Pancreas (tissue), 10 donors: ENCODE data around the gene A1CF. TPM values are rescaled to one million over a fixed set of nuclear protein-coding genes. Genes with fewer than 3 reads are reported as not detected.
"Not testable (repeated sequence)": the region's sequence is repeated elsewhere in the genome, so short reads cannot be mapped to it uniquely, and the experiment has no call there.

Source experiments
- ATAC-seq, 4 donors: fragments of 200-7000 bp; cut with Tn5 transposase; one replicate each; pipeline versions ENCODE4 v1.8.0 to v1.9.1; 2020; ENCODE audit warnings: mild to moderate bottlenecking in 4 of 4, moderate library complexity in 4 of 4
- DNase-seq, 6 donors: peaks; one replicate each; pipeline ENCODE4 v3.0.0-alpha.2; 2020
- FAIRE-seq: peaks from 2 replicates; lab custom pipeline; 2012; peaks lifted over from hg19 to GRCh38; lab: Jason Lieb, UNC
- H3K27ac ChIP-seq, 4 donors: fragments of 200-600 bp; sonication (generic); 1 replicate in 3 of 4; 2 replicates in 1 of 4; pipeline versions ENCODE4 v1.5.0 to v1.8.0; 2020
- H3K27me3 ChIP-seq, 4 donors: fragments of 200-600 bp; one replicate each; pipeline ENCODE4 v1.8.0; 2021
- H3K36me3 ChIP-seq, 3 donors: fragments of 200-600 bp; sonication (generic) in 1 of 3; one replicate each; pipeline versions ENCODE4 v1.5.0 to v1.8.0; 2020 to 2021
- H3K4me1 ChIP-seq, 3 donors: fragments of 200-600 bp; one replicate each; pipeline ENCODE4 v1.8.0; 2021
- H3K4me3 ChIP-seq, 4 donors: fragments of 200-600 bp; sonication (generic) in 2 of 4; one replicate each; pipeline versions ENCODE4 v1.5.0 to v1.8.0; 2020 to 2021
- H3K9me3 ChIP-seq, 4 donors: fragments of 200-600 bp; one replicate each; pipeline ENCODE4 v1.8.0; 2021
- CTCF ChIP-seq, 4 donors: fragments of 200-600 bp; sonication (generic) in 3 of 4; IDR thresholded peaks; one replicate each; pipeline versions ENCODE4 v1.5.0 to v1.8.0; 2021; ENCODE audit warnings: antibody characterized with exemption in 4 of 4
- WGBS, 2 donors: extraction: QIAGEN DNeasy Blood & Tissue Kit; methylation state at CpG; one replicate each; pipeline ENCODE4 v1.1.7; 2013; 5-methylcytosine and 5-hydroxymethylcytosine counted together
- intact Hi-C, 3 donors: fragments of 100-400 bp; cut with DNase I; formaldehyde crosslinking; loops; one replicate each; pipeline versions ENCODE4 v1.11.1 to v1.14.2; 2022
- polyA plus RNA-seq, 2 donors: library from polyadenylated mRNA; stranded (reverse); fragments of 200-250 nt; gene quantifications; one replicate each; pipeline ENCODE4 v1.2.3, GENCODE V29; 2013
- total RNA-seq, 6 donors: library from RNA; stranded (reverse); fragmentation: NEBNext Ultra II Directional in 4 of 6; extraction: Animal tissue kit (Norgen Biotek cat#: 25700) in 4 of 6; gene quantifications; one replicate each; pipeline versions ENCODE4 v1.2.1 to v1.2.4, GENCODE V29; 2021 to 2023
- donor health status: healthy with polysubstance abuse.
- donor health status: DM: no; HTN: no; CAD: no; lungs with moderate emphysema.
- donor health status: DM: no; HTN: no; CAD: no.
- donor health status: control.
- donor health status: control.
- donor health status: Bipolar disorder and iron deficiency.
- donor health status: DM: yes; HTN: yes; CAD: no.
- donor health status: DM: no; HTN: no; CAD: no.
- donor health status: DM: no; HTN: no; CAD: no.
- donor health status: DM: yes; HTN: yes; CAD: no.

Gene A1CF
- total and polyA plus RNA-seq, 8 donors = 4.0 to 20.3 (median 13.1) TPM

DNA sequence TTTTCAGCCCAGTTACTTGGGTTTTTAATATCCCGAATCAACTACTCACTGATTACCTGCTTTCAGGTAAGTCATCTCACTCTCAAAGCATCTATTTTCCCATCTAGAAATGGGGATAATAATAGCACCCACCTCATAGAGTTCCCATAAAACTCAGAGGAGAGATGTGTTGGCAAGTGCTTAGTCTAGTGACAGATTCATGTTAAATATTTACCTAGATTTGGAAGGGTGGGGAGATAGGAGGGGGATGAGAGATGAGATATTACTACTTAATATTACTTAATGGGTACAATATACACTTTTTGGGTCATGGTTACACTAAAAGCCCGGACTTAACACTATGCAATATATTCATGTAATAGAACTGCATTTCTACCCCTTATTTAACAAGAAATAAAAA lies 7.0 kb upstream of the A1CF start:
- Histone ChIP-seq H3K36me3 (no peaks in the 10 kb centered on the region), H3K27me3 (no peaks in the 10 kb centered on the region), H3K4me3 (no peak overlapping the region), H3K9me3 (no peaks in the 10 kb centered on the region), H3K4me1 (peaks cover 0 to 2% (median 0%) of the 10 kb centered on the region in 3 donors), H3K27ac (no peak overlapping the region)
- WGBS, 2 donors = 47 to 53% methylated on average over 2 of the region's 2 CpGs
- no peak for FAIRE-seq
- intact Hi-C loops = no loop called here
- DNase-seq = no peak
- ATAC-seq = peak in 2 of 4 donors; percentile 34 to 52
- no peak for TF ChIP-seq CTCF (IDR thresholded peaks at IDR 0.05)

DNA sequence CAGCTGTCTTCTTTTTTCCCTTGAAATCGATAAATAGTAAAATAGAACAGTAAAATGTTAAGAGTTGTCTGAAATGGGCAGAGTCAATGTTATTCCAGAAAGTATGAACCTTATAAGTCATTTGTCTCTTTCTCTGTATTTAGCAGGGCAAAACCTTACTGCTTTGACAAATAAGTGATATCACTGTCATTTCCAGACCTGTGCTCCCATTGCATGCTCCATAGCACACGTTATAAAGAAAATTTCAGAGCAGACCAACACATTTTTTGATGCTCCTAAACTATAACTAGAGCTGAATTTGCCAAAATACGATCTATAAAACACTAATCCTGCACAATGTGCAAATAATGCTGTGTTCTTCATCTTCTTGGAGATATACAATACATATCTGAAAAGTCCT lies 1.1 kb downstream of the A1CF start:
- WGBS, 2 donors = 14 to 21% methylated on average over 3 of the region's 3 CpGs
- Histone ChIP-seq H3K4me3 (peak overlapping the region in 3 of 4 donors; percentile 3 to 39 (median 21)), H3K36me3 (no peaks in the 10 kb centered on the region), H3K27me3 (no peaks in the 10 kb centered on the region), H3K27ac (peak overlapping the region in 3 of 4 donors; percentile 6 to 50 (median 14)), H3K9me3 (no peaks in the 10 kb centered on the region), H3K4me1 (peaks cover 14 to 23% (median 16%) of the 10 kb centered on the region in 3 donors)
- no peak for FAIRE-seq
- DNase-seq = no peak
- intact Hi-C loops = no loop called here
- ATAC-seq = peak in 3 of 4 donors; percentile 47 to 58 (median 54)
- TF ChIP-seq CTCF (IDR thresholded peaks at IDR 0.05) = no peak

DNA sequence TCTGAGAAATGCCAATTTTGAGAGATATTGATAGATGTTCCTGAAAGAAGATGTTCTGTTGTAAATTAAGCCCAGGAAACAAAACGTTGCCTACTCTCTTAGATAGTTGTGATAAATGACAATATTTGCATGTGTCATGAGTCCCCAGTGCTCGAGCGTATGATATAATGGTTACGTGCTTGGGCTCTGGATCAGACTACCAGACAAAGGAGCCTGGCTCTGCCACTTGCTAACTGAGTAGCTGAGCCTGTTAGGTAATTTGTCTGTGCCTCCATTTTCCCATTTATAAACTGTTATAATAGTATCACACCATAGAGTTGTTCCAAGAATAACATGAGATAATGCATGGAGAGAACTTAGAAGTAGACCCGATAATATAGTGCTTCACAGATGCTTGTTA lies 1.8 kb downstream of the A1CF start:
- DNase-seq (peak in 1 of 6 donors; percentile 24), ATAC-seq (peak; percentile 65 to 79 (median 75)), FAIRE-seq (no peak)
- H3K27me3 ChIP-seq = no peaks in the 10 kb centered on the region
- H3K9me3 ChIP-seq = no peaks in the 10 kb centered on the region
- peak overlapping the region in 2 of 4 donors; percentile 21 to 39 for H3K4me3 ChIP-seq
- WGBS, 2 donors = 18 to 31% methylated on average over 5 of the region's 5 CpGs
- intact Hi-C loops = no loop called here
- no peak for TF ChIP-seq CTCF (IDR thresholded peaks at IDR 0.05)
- peak overlapping the region in 3 of 4 donors; percentile 6 to 50 (median 16) for H3K27ac ChIP-seq
- H3K36me3 ChIP-seq = no peaks in the 10 kb centered on the region
- peaks cover 14 to 23% (median 16%) of the 10 kb centered on the region in 3 donors for H3K4me1 ChIP-seq

DNA sequence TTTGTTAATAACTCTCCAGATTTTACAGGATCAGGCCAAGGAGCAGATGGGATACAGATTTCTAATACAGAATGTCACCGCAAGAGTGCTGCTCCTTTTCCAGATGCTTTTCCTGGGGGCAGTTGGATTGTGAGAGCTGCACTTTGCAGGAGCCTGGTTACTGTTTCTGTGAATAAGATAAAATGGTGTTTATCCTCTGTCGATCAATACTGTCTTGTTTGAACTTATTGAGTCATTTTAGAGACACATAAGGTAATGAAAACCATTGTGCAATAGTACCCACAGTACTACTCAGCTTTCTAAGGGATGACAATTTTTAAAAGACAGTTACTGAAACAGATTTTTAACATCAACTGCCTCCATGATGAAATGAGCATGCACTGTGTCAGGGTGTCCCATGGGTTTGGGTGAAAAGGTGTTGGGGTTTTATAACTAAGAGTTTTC lies 2.9 kb downstream of the A1CF start:
- H3K27me3 ChIP-seq = no peaks in the 10 kb centered on the region
- intact Hi-C loops = no loop called here
- peaks cover 14 to 23% (median 16%) of the 10 kb centered on the region in 3 donors for H3K4me1 ChIP-seq
- DNase-seq (peak in 2 of 6 donors; percentile 24 to 43), FAIRE-seq (no peak), ATAC-seq (peak; percentile 73 to 87 (median 78))
- WGBS, 2 donors = 13 to 19% methylated on average over 2 of the region's 2 CpGs
- H3K9me3 ChIP-seq = no peaks in the 10 kb centered on the region
- H3K36me3 ChIP-seq = no peaks in the 10 kb centered on the region
- H3K4me3 ChIP-seq = no peak overlapping the region
- H3K27ac ChIP-seq = peak overlapping the region in 2 of 4 donors; percentile 16 to 50
- TF ChIP-seq CTCF (IDR thresholded peaks at IDR 0.05) = no peak

GRCh38 chr10:50881046-50881445 lies 4.4 kb downstream of the A1CF start:
- intact Hi-C loops = not testable (repeated sequence)

More at GRCh38 chr10:50881046-50881445, 4.4 kb downstream of the A1CF start:
- not testable (repeated sequence) for DNase-seq, ATAC-seq, H3K27me3 ChIP-seq, H3K36me3 ChIP-seq, H3K4me3 ChIP-seq, FAIRE-seq, H3K27ac ChIP-seq, H3K9me3 ChIP-seq
- WGBS, 2 donors = 94 to 98% methylated on average over 10 of the region's 10 CpGs
- H3K4me1 ChIP-seq = peaks cover 14 to 23% (median 16%) of the 10 kb centered on the region in 3 donors
